HCT116 (cell line): ENCODE results near the gene GRIP2. TPM values are rescaled to one million over a fixed set of nuclear protein-coding genes. Genes with fewer than 3 reads are reported as not detected.

ENCODE experiments used
- ATAC-seq: fragments of 200-7000 bp; cut with Tn5 transposase; 2 replicates; pipeline ENCODE4 v1.9.1; 2020; ENCODE audit warnings: mild to moderate bottlenecking, moderate library complexity
- BruUV-seq: library from RNA; stranded (reverse); fragments of 400-500 nt; replicated peaks from 2 replicates; lab custom pipeline; 2021; lab: Mats Ljungman, UMichigan
- CTCF ChIA-PET: fragments of 300-600 bp; sonication (Branson Sonifier 250); formaldehyde crosslinking; loops from one replicate; lab custom pipeline; 2021; ENCODE audit warnings: antibody characterized with exemption; lab: Charles Lee
- POLR2A ChIA-PET: fragments of 300-600, 350-600 bp; sonication (Branson Sonifier 250); formaldehyde crosslinking; loops from one replicate; lab custom pipeline; 2021; ENCODE audit warnings: antibody characterized with exemption; lab: Charles Lee
- RAD21 ChIA-PET, 2 experiments: fragments of 300-600 bp; sonication (Branson Sonifier 250); formaldehyde crosslinking; loops; one replicate each; lab custom pipeline; 2023; ENCODE audit warnings: low total read pairs in 2 of 2; ENCODE audit not compliant: uncharacterized antibody in 2 of 2, unreplicated experiment in 2 of 2, low non-redundant PET in 1 of 2; lab: Charles Lee
- DNase-seq: peaks from one replicate; pipeline ENCODE4 v3.0.0-alpha.2; 2010; ENCODE audit warnings: low read depth, low spot score
- H2AFZ ChIP-seq: fragments of 200-600 bp; shearing (Covaris generic), sonication (generic); 2 replicates; pipeline ENCODE4 v1.6.1; 2017; ENCODE audit warnings: low read depth, mixed run types, mixed read lengths, antibody characterized with exemption, low read length; ENCODE audit not compliant: poor library complexity, severe bottlenecking
- H3K27ac ChIP-seq: 2 replicates; pipeline ENCODE4 v1.5.1; 2012; ENCODE audit warnings: low read depth, low read length
- H3K27me3 ChIP-seq: fragments of 200-600 bp; sonication (generic); 2 replicates; pipeline ENCODE4 v1.6.1; 2016; ENCODE audit warnings: mixed run types, low read length, mixed read lengths; ENCODE audit not compliant: insufficient read depth
- H3K36me3 ChIP-seq, 2 experiments: fragments of 200-500 bp in 1 of 2; fragments of 200-600 bp in 1 of 2; sonication (Bioruptor generic) in 1 of 2; sonication (generic) in 1 of 2; 2 replicates each; pipeline versions ENCODE4 v1.5.1 to v1.6.1; 2014 to 2016; ENCODE audit warnings: low read length in 2 of 2, inconsistent platforms in 1 of 2, mixed read lengths in 1 of 2, mixed run types in 1 of 2; ENCODE audit not compliant: insufficient read depth in 2 of 2, control insufficient read depth in 1 of 2
- H3K4me1 ChIP-seq, 2 experiments: fragments of 200-600 bp in 1 of 2; sonication (generic) in 1 of 2; 2 replicates each; pipeline versions ENCODE4 v1.5.1 to v1.6.1; 2012 to 2017; ENCODE audit warnings: low read length in 2 of 2, inconsistent platforms in 1 of 2, mild to moderate bottlenecking in 1 of 2, mixed read lengths in 1 of 2, mixed run types in 1 of 2, moderate library complexity in 1 of 2; ENCODE audit not compliant: insufficient read depth in 2 of 2, control insufficient read depth in 1 of 2
- H3K4me2 ChIP-seq: fragments of 200-600 bp; sonication (generic); 2 replicates; pipeline ENCODE4 v1.6.1; 2017; ENCODE audit warnings: mixed run types, low read length, mixed read lengths
- H3K4me3 ChIP-seq, 2 experiments: fragments of 200-600 bp in 1 of 2; sonication (generic) in 1 of 2; replicated peaks in 1 of 2; 2 replicates each; pipeline ENCODE4 v1.5.1; 2011 to 2016; ENCODE audit warnings: low read length in 2 of 2, control low read depth in 1 of 2, low read depth in 1 of 2, mild to moderate bottlenecking in 1 of 2, mixed read lengths in 1 of 2, mixed run types in 1 of 2
- H3K79me2 ChIP-seq: fragments of 200-600 bp; sonication (generic); 2 replicates; pipeline ENCODE4 v1.6.1; 2017; ENCODE audit warnings: mild to moderate bottlenecking, mixed run types, low read length, moderate library complexity, mixed read lengths; ENCODE audit not compliant: insufficient read depth
- H3K9ac ChIP-seq: fragments of 200-600 bp; sonication (generic); 2 replicates; pipeline ENCODE4 v1.6.1; 2016; ENCODE audit warnings: low read length, mixed read lengths
- H3K9me2 ChIP-seq: fragments of 200-600 bp; sonication (generic), shearing (Covaris generic); 2 replicates; pipeline ENCODE4 v1.6.1; 2017; ENCODE audit warnings: mixed run types, mild to moderate bottlenecking, moderate library complexity; ENCODE audit not compliant: insufficient read depth
- H3K9me3 ChIP-seq, 2 experiments: fragments of 200-500 bp in 1 of 2; fragments of 200-600 bp in 1 of 2; sonication (Bioruptor generic) in 1 of 2; sonication (generic) in 1 of 2; 2 replicates each; pipeline ENCODE4 v1.6.1; 2014 to 2017; ENCODE audit warnings: low read length in 2 of 2, mixed read lengths in 2 of 2, inconsistent platforms in 1 of 2, low read depth in 1 of 2, mild to moderate bottlenecking in 1 of 2, mixed run types in 1 of 2, moderate library complexity in 1 of 2; ENCODE audit not compliant: control insufficient read depth in 1 of 2, insufficient read depth in 1 of 2
- H4K20me1 ChIP-seq: fragments of 200-600 bp; sonication (generic), shearing (Covaris generic); 2 replicates; pipeline ENCODE4 v1.6.1; 2017; ENCODE audit warnings: mixed run types, mild to moderate bottlenecking, moderate library complexity; ENCODE audit not compliant: insufficient read depth
- CEBPB ChIP-seq: IDR thresholded peaks from 2 replicates; pipeline ENCODE4 v1.6.1; 2012; ENCODE audit warnings: low read depth
- EZH2 ChIP-seq: fragments of 200-600 bp; sonication (generic); IDR thresholded peaks from 2 replicates; pipeline ENCODE4 v1.6.1; 2017; ENCODE audit warnings: antibody characterized with exemption, mixed run types
- SIN3A ChIP-seq: IDR thresholded peaks from 2 replicates; pipeline ENCODE4 v1.6.1; 2012; ENCODE audit warnings: low read depth
- TCF7L2 ChIP-seq: IDR thresholded peaks from 2 replicates; pipeline ENCODE4 v1.7.0; 2011; ENCODE audit warnings: borderline replicate concordance, inconsistent platforms; ENCODE audit not compliant: insufficient read depth, insufficient read length; ENCODE audit errors: extremely low read depth
- YY1 ChIP-seq: IDR thresholded peaks from 2 replicates; pipeline ENCODE4 v1.6.1; 2011; ENCODE audit warnings: low read length, low read depth, moderate library complexity, mild to moderate bottlenecking; ENCODE audit not compliant: insufficient replicate concordance; ENCODE audit errors: extremely low read depth
- ZNF274 ChIP-seq: fragments of 200-500 bp; sonication (Bioruptor generic); IDR thresholded peaks from 2 replicates; pipeline ENCODE4 v1.6.1; 2014; ENCODE audit warnings: mild to moderate bottlenecking, low read depth, low read length, inconsistent platforms
- intact Hi-C: fragments of 100-400 bp; cut with micrococcal nuclease; formaldehyde crosslinking; loops from 2 replicates; pipeline ENCODE4 v1.10.0; 2022
- total RNA-seq: library from RNA; stranded (reverse); gene quantifications from one replicate; pipeline ENCODE4 v1.2.1, GENCODE V29; 2021; ENCODE audit not compliant: unreplicated experiment
- TF ChIP-seq, protein P1 (sequence below): IDR thresholded peaks from 2 replicates; pipeline ENCODE4 v1.6.1; 2012
- TF ChIP-seq, protein P2 (sequence below): IDR thresholded peaks from 2 replicates; pipeline ENCODE4 v1.6.1; 2011; ENCODE audit warnings: mild to moderate bottlenecking, low read length, moderate library complexity; ENCODE audit not compliant: insufficient replicate concordance; ENCODE audit errors: extremely low read depth
- TF ChIP-seq, protein P3 (sequence below): IDR thresholded peaks from 2 replicates; pipeline ENCODE4 v1.6.1; 2012; ENCODE audit warnings: low read depth
- TF ChIP-seq, protein P4 (sequence below): IDR thresholded peaks from 2 replicates; pipeline ENCODE4 v1.6.1; 2012
- TF ChIP-seq, protein P5 (sequence below), 3 experiments: fragments of 200-600 bp in 1 of 3; sonication (generic) in 1 of 3; IDR thresholded peaks in 2 of 3; conservative IDR thresholded peaks in 1 of 3; 2 replicates each; pipeline ENCODE4 v1.5.1; 2012 to 2017; ENCODE audit warnings: low read depth in 2 of 3, low read length in 2 of 3, antibody characterized with exemption in 1 of 3, borderline replicate concordance in 1 of 3, control low read depth in 1 of 3, mild to moderate bottlenecking in 1 of 3, mixed read lengths in 1 of 3, mixed run types in 1 of 3, moderate library complexity in 1 of 3; ENCODE audit not compliant: insufficient read depth in 1 of 3

The GRIP2 gene
- total RNA-seq, 1 experiment from 2014 or later: 0.34 TPM

DNA sequence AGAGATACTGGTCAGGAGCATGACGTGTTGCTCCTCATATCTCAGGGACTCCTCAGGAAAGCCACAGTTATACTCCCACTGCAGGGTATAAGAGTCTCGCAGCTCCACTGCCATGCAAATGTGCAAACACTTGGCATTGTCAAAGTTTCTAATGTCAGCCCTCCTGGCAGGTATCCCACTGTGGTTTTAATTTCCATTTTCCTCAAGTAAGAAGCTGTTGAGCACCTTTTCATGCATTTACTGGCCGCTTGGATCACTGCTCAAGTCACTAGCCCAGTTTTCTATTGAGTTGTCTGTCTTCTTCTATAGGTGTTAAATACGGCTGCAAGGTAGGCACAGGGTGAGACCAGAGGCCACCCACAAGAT, 41.9 kb upstream of the GRIP2 start:
- peaks cover 13% of the 10 kb centered on the region; the same call in 1 of the 2 replicates for H3K27me3 ChIP-seq
- no peaks in the 10 kb centered on the region for H3K79me2 ChIP-seq
- no peak overlapping the region for H3K4me3 ChIP-seq
- H3K36me3 ChIP-seq: no peaks in the 10 kb centered on the region
- intact Hi-C loops: no loop called here
- no peak overlapping the region for H3K27ac ChIP-seq
- no peak overlapping the region for H3K4me2 ChIP-seq
- CTCF ChIA-PET: no interaction called here
- no peaks in the 10 kb centered on the region for H3K4me1 ChIP-seq
- RAD21 ChIA-PET: no interaction called here
- H2AFZ ChIP-seq: no peak overlapping the region
- no peak for ATAC-seq
- BruUV-seq: no TSS peak
- DNase-seq: no peak
- TF ChIP-seq, protein P1, sequence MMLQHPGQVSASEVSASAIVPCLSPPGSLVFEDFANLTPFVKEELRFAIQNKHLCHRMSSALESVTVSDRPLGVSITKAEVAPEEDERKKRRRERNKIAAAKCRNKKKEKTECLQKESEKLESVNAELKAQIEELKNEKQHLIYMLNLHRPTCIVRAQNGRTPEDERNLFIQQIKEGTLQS: no peak
- TF ChIP-seq TCF7L2: no peak
- TF ChIP-seq, protein P2, sequence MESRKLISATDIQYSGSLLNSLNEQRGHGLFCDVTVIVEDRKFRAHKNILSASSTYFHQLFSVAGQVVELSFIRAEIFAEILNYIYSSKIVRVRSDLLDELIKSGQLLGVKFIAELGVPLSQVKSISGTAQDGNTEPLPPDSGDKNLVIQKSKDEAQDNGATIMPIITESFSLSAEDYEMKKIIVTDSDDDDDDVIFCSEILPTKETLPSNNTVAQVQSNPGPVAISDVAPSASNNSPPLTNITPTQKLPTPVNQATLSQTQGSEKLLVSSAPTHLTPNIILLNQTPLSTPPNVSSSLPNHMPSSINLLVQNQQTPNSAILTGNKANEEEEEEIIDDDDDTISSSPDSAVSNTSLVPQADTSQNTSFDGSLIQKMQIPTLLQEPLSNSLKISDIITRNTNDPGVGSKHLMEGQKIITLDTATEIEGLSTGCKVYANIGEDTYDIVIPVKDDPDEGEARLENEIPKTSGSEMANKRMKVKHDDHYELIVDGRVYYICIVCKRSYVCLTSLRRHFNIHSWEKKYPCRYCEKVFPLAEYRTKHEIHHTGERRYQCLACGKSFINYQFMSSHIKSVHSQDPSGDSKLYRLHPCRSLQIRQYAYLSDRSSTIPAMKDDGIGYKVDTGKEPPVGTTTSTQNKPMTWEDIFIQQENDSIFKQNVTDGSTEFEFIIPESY: no peak
- TF ChIP-seq, protein P3, sequence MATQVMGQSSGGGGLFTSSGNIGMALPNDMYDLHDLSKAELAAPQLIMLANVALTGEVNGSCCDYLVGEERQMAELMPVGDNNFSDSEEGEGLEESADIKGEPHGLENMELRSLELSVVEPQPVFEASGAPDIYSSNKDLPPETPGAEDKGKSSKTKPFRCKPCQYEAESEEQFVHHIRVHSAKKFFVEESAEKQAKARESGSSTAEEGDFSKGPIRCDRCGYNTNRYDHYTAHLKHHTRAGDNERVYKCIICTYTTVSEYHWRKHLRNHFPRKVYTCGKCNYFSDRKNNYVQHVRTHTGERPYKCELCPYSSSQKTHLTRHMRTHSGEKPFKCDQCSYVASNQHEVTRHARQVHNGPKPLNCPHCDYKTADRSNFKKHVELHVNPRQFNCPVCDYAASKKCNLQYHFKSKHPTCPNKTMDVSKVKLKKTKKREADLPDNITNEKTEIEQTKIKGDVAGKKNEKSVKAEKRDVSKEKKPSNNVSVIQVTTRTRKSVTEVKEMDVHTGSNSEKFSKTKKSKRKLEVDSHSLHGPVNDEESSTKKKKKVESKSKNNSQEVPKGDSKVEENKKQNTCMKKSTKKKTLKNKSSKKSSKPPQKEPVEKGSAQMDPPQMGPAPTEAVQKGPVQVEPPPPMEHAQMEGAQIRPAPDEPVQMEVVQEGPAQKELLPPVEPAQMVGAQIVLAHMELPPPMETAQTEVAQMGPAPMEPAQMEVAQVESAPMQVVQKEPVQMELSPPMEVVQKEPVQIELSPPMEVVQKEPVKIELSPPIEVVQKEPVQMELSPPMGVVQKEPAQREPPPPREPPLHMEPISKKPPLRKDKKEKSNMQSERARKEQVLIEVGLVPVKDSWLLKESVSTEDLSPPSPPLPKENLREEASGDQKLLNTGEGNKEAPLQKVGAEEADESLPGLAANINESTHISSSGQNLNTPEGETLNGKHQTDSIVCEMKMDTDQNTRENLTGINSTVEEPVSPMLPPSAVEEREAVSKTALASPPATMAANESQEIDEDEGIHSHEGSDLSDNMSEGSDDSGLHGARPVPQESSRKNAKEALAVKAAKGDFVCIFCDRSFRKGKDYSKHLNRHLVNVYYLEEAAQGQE: no peak
- no peak for TF ChIP-seq EZH2
- TF ChIP-seq, protein P4, sequence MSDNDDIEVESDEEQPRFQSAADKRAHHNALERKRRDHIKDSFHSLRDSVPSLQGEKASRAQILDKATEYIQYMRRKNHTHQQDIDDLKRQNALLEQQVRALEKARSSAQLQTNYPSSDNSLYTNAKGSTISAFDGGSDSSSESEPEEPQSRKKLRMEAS: no peak
- no peak for TF ChIP-seq CEBPB
- TF ChIP-seq, protein P5, sequence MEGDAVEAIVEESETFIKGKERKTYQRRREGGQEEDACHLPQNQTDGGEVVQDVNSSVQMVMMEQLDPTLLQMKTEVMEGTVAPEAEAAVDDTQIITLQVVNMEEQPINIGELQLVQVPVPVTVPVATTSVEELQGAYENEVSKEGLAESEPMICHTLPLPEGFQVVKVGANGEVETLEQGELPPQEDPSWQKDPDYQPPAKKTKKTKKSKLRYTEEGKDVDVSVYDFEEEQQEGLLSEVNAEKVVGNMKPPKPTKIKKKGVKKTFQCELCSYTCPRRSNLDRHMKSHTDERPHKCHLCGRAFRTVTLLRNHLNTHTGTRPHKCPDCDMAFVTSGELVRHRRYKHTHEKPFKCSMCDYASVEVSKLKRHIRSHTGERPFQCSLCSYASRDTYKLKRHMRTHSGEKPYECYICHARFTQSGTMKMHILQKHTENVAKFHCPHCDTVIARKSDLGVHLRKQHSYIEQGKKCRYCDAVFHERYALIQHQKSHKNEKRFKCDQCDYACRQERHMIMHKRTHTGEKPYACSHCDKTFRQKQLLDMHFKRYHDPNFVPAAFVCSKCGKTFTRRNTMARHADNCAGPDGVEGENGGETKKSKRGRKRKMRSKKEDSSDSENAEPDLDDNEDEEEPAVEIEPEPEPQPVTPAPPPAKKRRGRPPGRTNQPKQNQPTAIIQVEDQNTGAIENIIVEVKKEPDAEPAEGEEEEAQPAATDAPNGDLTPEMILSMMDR (IDR thresholded peaks at IDR 0.05 in 2 of 3, conservative IDR thresholded peaks at IDR 0.05 in 1 of 3; ENCODE audit: borderline replicate concordance in 1 of 3, insufficient read depth in 1 of 3, low read depth in 2 of 3, low read length in 2 of 3): no peak
- no peak for TF ChIP-seq ZNF274
- no peak for TF ChIP-seq SIN3A
- TF ChIP-seq YY1: no peak
- TF ChIP-seq, all 23 proteins: peak for 0
- H3K9me2 ChIP-seq: no peaks in the 10 kb centered on the region
- H3K9ac ChIP-seq: no peak overlapping the region
- no peaks in the 10 kb centered on the region for H4K20me1 ChIP-seq
- no peaks in the 10 kb centered on the region for H3K9me3 ChIP-seq
- POLR2A ChIA-PET: no interaction called here
